Sigmoid colon (tissue), 4 donors: ENCODE results near the gene HERPUD2.

Experiments used
- CTCF ChIP-seq, 4 experiments: fragments of 450-650 bp in 3 of 4; fragments of 200-600 bp in 1 of 4; IDR thresholded peaks; one replicate each; pipeline ENCODE4 v1.5.1; 2016 to 2019; ENCODE audit warnings: antibody characterized with exemption in 4 of 4, mild to moderate bottlenecking in 3 of 4, moderate library complexity in 2 of 4
- EP300 ChIP-seq, 4 donors: sonication (generic); formaldehyde crosslinking; IDR thresholded peaks; one replicate each; pipeline ENCODE4 v1.6.1; 2017; ENCODE audit warnings: antibody characterized with exemption in 4 of 4
- POLR2A ChIP-seq, 2 donors: fragments of 450-650 bp; IDR thresholded peaks; one replicate each; pipeline ENCODE4 v1.6.1; 2016; ENCODE audit warnings: antibody characterized with exemption in 2 of 2, mild to moderate bottlenecking in 2 of 2, moderate library complexity in 2 of 2
- POLR2AphosphoS5 ChIP-seq, 4 donors: sonication (generic); formaldehyde crosslinking; IDR thresholded peaks; one replicate each; pipeline ENCODE4 v1.6.1; 2017; ENCODE audit warnings: antibody characterized with exemption in 4 of 4

DNA sequence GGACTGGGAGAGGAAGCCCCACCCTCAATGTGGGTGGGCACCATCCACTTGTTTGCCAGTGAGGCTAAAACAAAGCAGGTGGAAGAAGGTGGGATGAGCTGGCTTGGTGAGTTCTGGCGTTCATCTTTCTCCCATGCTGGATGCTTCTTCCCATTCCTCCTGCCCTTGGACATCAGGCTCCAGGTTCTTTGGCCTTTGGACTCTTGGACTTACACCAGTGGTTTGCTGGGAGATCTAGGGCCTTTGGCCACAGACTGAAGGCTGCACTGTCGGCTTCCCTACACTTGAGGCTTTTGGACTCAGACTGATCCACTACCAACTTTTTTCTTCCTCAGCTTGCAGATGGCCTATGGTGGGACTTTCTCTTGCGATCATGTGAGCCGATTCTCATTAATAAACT is 106.3 kb downstream of the HERPUD2 start:
- TF ChIP-seq EP300 (IDR thresholded peaks at IDR 0.05): no peak
- no peak for TF ChIP-seq CTCF (IDR thresholded peaks at IDR 0.05)
- no peak for TF ChIP-seq POLR2A (IDR thresholded peaks at IDR 0.05)
- TF ChIP-seq POLR2AphosphoS5 (IDR thresholded peaks at IDR 0.05): no peak
